Epithelial cell of alveolus of lung (primary cell): ENCODE measurements around the gene PSMB9. TPM values are rescaled to one million over a fixed set of nuclear protein-coding genes. Genes with fewer than 3 reads are reported as not detected.

Experiments used
- total RNA-seq: library from RNA; depleted of rRNA; stranded (reverse); fragments of >200 nt; gene quantifications from 2 replicates; pipeline ENCODE4 v1.2.1, GENCODE V29; 2015

PSMB9 gene
- 7.8 and 43.2 TPM in 2 replicates for total RNA-seq

DNA sequence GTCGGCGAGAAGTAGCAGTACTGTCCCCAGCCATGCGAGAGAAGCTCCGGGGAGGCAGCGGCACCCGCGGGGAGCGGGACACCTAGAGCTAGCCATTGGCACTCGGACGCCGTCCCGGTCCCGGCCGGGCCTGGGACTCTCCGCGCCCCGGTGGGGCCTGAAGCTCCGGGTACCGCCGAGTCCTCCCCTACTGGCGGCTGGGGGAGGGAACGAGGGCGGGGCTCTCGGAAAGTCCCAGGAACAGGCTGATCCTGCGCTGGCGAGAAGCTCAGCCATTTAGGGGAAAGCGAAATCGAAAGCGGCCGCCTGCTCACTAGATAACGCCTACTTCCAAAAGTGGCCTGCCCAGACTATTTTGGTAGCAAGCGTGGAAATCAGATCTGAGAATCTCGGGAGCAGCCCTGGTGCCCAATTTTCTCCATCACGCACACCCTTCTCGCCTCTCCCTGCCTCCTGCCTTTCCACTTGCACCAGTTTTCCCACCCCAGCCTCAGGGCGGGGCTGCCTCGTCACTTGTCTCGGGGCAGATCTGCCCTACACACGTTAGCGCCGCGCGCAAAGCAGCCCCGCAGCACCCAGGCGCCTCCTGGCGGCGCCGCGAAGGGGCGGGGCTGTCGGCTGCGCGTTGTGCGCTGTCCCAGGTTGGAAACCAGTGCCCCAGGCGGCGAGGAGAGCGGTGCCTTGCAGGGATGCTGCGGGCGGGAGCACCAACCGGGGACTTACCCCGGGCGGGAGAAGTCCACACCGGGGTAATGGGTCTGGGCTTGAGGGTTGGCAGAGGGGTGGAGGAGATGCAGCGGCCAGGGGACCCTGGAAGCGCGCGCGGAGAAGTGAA, at the start of gene PSMB9, which contains the start of gene TAP1:
TSS of gene PSMB9 (plus strand) at position 652 of the 835 bp plus-strand sequence. CDS start at position 690, 38 bp downstream.
TSS of gene TAP1 (minus strand) at position 164 of the 835 bp plus-strand sequence. CDS start at position 96, 68 bp downstream.

GRCh38 chr6:32816746-32817204, 37.2 kb upstream of the PSMB9 start, which contains the start of gene HLA-DOB:
Gene HLA-DOB, minus strand, starts transcription at chr6:32817002. Its CDS starts 51 bp downstream, at chr6:32816951.

DNA sequence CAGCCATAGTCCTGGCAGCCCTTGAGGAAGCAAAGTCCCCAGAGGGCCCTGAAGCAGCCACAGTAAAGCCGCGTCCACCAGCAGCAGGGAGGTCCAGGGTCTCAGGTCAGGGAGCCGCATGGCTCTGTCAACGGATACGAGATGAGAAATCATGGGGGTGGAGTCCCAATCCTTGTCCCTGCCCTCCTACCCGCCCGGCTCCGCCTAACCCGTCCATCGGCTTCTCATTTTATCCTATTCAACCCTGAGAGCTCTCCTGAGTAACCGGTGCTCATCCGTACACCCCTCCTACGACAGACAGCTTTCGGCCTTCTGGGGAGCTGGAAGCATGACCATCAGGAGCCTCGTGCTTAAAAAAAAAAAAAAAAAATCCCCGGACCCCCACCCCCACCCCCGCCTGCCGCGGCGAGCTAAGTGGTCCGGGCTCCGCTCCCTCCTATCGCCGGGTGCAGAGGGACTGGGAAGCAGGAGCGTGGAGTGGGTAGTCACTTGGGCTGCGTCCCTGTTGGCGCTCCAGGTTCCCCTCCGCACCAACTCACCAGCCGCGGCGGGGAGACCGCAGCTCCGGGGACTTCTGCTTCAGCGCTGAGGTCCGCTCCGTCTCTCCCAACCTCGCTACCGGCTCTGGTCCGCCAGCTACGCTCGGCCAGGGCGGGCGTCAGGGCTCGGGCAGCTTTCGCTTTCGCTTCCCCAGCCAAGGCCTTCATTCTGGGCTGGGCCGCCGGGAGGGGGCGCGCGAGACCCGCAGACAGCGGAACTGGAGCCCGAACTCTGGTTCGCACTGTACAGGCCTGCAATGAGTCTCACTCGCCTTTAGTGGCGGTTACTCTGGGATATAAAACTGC, 15.7 kb upstream of the PSMB9 start, which contains the start of gene TAP2:
TSS of gene TAP2 (minus strand) at position 626 of the 845 bp plus-strand sequence. CDS start at position 120, 506 bp downstream.

DNA sequence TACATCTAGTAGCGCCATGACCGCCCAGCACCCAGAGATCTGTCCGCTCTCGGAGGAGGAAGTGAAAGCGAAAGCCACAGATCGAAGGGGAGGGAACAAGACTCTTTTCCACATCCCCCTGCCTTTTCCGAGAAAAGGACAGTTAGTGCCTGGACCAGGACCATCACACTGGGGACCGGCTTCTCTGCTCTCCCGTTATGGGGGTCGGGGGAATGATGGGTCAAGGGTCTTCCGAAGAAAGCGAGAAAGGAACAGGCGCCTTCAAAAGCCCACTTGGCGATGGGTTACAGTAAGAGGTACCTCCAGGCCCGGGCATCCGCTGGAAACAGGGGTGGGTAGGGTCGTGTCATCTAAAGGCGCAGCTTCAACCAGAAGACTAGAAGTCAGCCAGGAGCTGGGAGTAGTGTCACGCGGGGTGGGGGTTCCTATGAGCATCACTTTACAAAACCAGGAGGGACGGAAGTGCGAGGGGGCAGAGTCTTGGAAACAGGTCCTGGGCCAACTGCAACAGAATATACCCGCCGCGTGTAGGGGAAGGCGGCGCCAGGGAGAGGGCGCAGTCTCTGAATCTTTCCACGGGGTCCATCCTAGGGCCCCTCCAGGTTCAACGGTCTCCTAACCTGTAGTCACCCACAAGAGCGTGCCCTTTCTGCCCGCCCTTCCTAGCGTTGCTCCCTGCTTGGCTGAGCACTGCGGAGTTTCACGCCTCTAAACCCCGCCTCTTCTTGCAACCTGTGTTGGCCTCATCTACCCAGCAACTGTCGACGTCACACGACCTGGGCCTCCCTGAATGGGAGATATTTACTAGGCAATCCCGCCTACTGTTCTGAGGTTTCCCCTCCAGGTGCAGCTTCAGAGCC, 9.8 kb upstream of the PSMB9 start, which contains the start of gene PSMB8:
TSS of gene PSMB8 (minus strand) at position 69 of the 860 bp plus-strand sequence. CDS start at position 18, 51 bp downstream.

Other genes with a start within 250 kb of the PSMB9 start
- not detected in 2 replicates for gene HLA-DQA1, start 216.8 kb upstream of the PSMB9 start, total RNA-seq
- gene HLA-DQB1, start 187.5 kb upstream of the PSMB9 start, total RNA-seq: 0.13 and 0.32 TPM in 2 replicates
- not detected in 2 replicates for gene HLA-DQA2, start 112.8 kb upstream of the PSMB9 start, total RNA-seq
- not detected in 2 replicates for gene HLA-DQB2, start 90.7 kb upstream of the PSMB9 start, total RNA-seq
- gene HLA-DOB, start 37.2 kb upstream of the PSMB9 start, total RNA-seq: 0.16 and 0.26 TPM in 2 replicates
- 6.6 and 7.8 TPM in 2 replicates for gene TAP2, start 15.5 kb upstream of the PSMB9 start, total RNA-seq
- 44.0 and 73.2 TPM in 2 replicates for gene PSMB8, start 10.1 kb upstream of the PSMB9 start, total RNA-seq
- 21.0 and 48.4 TPM in 2 replicates for gene TAP1, start 488 bp upstream of the PSMB9 start, total RNA-seq
- gene HLA-DMB, start 86.8 kb downstream of the PSMB9 start, total RNA-seq: 4.6 TPM in 1 of 2 replicates, not detected in the other
- gene HLA-DMA, start 98.9 kb downstream of the PSMB9 start, total RNA-seq: 1.0 and 9.3 TPM in 2 replicates
- 68.0 and 115 TPM in 2 replicates for gene BRD2, start 114.4 kb downstream of the PSMB9 start, total RNA-seq
- gene HLA-DOA, start 155.4 kb downstream of the PSMB9 start, total RNA-seq: 0.16 TPM in 1 of 2 replicates, not detected in the other
- gene HLA-DPA1, start 219.5 kb downstream of the PSMB9 start, total RNA-seq: 1.3 and 1.8 TPM in 2 replicates
- 20.7 and 48.1 TPM in 2 replicates for gene HLA-DPB1, start 221.8 kb downstream of the PSMB9 start, total RNA-seq